HEK293 (cell line): ENCODE measurements around the gene EPHA2.
A peak's percentile ranks its signal among the peaks of the same experiment; 100 is the strongest.
"Not testable (repeated sequence)": the region's sequence is repeated elsewhere in the genome, so short reads cannot be mapped to it uniquely, and the experiment has no call there.

ENCODE experiments used
- CTCF ChIA-PET: fragments of 350-600 bp; formaldehyde crosslinking; extraction: SDS; loops from one replicate; lab custom pipeline; 2021; ENCODE audit warnings: antibody characterized with exemption; lab: Yijun Ruan, JAX
- POLR2A ChIA-PET: fragments of 300-600 bp; formaldehyde crosslinking; extraction: SDS; loops from one replicate; lab custom pipeline; 2020; ENCODE audit warnings: antibody characterized with exemption, inconsistent platforms; lab: Yijun Ruan, JAX
- H3K27ac ChIP-seq: fragments of 200-500 bp; sonication (Bioruptor generic); 2 replicates; pipeline ENCODE4 v1.5.1; 2014; ENCODE audit warnings: low read depth, low read length, control low read depth, inconsistent platforms; ENCODE audit errors: extremely low read depth
- H3K36me3 ChIP-seq, 2 experiments: fragments of 200-500 bp in 1 of 2; sonication (Bioruptor generic) in 1 of 2; 1 replicate in 1 of 2; 2 replicates in 1 of 2; pipeline ENCODE4 v1.5.1; 2014 to 2017; ENCODE audit warnings: inconsistent platforms in 2 of 2, low read length in 2 of 2; ENCODE audit not compliant: control insufficient read depth in 2 of 2, insufficient read depth in 1 of 2
- H3K4me1 ChIP-seq: fragments of 200-500 bp; sonication (Bioruptor generic); 2 replicates; pipeline ENCODE4 v1.5.1; 2014; ENCODE audit warnings: mild to moderate bottlenecking, low read length, inconsistent platforms; ENCODE audit not compliant: control insufficient read depth, insufficient read depth
- H3K4me3 ChIP-seq: 2 replicates; pipeline ENCODE4 v1.5.1; 2011; ENCODE audit warnings: low read depth, mild to moderate bottlenecking, control low read depth, low read length, moderate library complexity
- H3K9me3 ChIP-seq: fragments of 200-500 bp; sonication (Bioruptor generic); 2 replicates; pipeline ENCODE4 v1.5.1; 2014; ENCODE audit warnings: low read depth, low read length, inconsistent platforms; ENCODE audit not compliant: control insufficient read depth, insufficient read depth
- ZEB2 ChIP-seq: fragments of 450-650 bp; formaldehyde crosslinking; IDR thresholded peaks from 2 replicates; pipeline ENCODE4 v1.5.1; 2016; ENCODE audit warnings: missing biosample characterization, missing genetic modification characterization
- ZNF121 ChIP-seq: fragments of 450-650 bp; formaldehyde crosslinking; IDR thresholded peaks from 2 replicates; pipeline ENCODE4 v1.5.1; 2016; ENCODE audit warnings: missing biosample characterization, missing genetic modification characterization
- ZNF266 ChIP-seq: fragments of 450-650 bp; formaldehyde crosslinking; IDR thresholded peaks from 2 replicates; pipeline ENCODE4 v1.5.1; 2016; ENCODE audit warnings: missing biosample characterization, missing genetic modification characterization, low read depth
- ZNF335 ChIP-seq: fragments of 450-650 bp; formaldehyde crosslinking; conservative IDR thresholded peaks from 2 replicates; pipeline ENCODE4 v1.5.1; 2016; ENCODE audit warnings: missing biosample characterization, missing genetic modification characterization
- ZNF366 ChIP-seq: fragments of 450-650 bp; formaldehyde crosslinking; conservative IDR thresholded peaks from 2 replicates; pipeline ENCODE4 v1.5.1; 2016; ENCODE audit warnings: missing biosample characterization, missing genetic modification characterization
- ZNF549 ChIP-seq: fragments of 450-650 bp; IDR thresholded peaks from 2 replicates; pipeline ENCODE4 v1.5.1; 2018; ENCODE audit warnings: missing biosample characterization, missing genetic modification characterization, mild to moderate bottlenecking, inconsistent platforms, moderate library complexity
- TF ChIP-seq, protein P1 (sequence below): fragments of 450-650 bp; formaldehyde crosslinking; IDR thresholded peaks from 2 replicates; pipeline ENCODE4 v1.5.1; 2016; ENCODE audit warnings: missing biosample characterization, missing genetic modification characterization
- TF ChIP-seq, protein P2 (sequence below): fragments of 450-650 bp; formaldehyde crosslinking; IDR thresholded peaks from 2 replicates; pipeline ENCODE4 v1.5.1; 2017; ENCODE audit warnings: missing biosample characterization, mild to moderate bottlenecking, missing genetic modification characterization, moderate library complexity
- TF ChIP-seq, protein P3 (sequence below): fragments of 450-650 bp; formaldehyde crosslinking; IDR thresholded peaks from 2 replicates; pipeline ENCODE4 v1.5.1; 2016; ENCODE audit warnings: missing biosample characterization, missing genetic modification characterization

EPHA2 gene

DNA sequence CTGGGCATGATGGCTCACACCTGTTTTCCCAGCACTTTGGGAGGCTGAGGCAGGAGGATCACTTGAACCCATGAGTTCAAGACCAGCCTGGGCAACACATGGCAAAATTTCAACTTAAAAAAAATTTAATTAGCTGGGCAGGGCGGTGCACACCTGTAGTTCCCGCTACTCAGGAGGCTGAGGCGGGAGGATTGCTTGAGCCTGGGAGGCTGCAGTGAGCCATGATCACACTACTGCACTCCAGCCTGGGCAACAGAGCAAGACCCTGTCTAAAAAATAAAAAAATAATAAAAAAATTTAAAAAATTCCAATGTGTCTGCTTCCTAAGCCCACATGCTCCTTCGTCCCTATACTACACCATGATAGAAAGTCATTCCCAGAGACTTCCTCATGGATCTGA is 40.3 kb upstream of the EPHA2 start:
- not testable (repeated sequence) for H3K27ac ChIP-seq
- TF ChIP-seq ZNF121 (tag by site-specific recombination), result 0 out of 2 replicates have a peak, but pooled peaks have one; percentile 34
- TF ChIP-seq, all 188 proteins: peak for 1; not testable (repeated sequence) for 187
- H3K36me3 ChIP-seq, H3K4me3 ChIP-seq, H3K4me1 ChIP-seq, POLR2A ChIA-PET, H3K9me3 ChIP-seq: not testable (repeated sequence)
- CTCF ChIA-PET, result interaction anchor here (0.7 to 1.4 kb wide), 3 partner anchors 8 to 117 kb away, joined by 4 to 6 read pairs (median 4); no protein-coding TSS in a partner anchor

DNA sequence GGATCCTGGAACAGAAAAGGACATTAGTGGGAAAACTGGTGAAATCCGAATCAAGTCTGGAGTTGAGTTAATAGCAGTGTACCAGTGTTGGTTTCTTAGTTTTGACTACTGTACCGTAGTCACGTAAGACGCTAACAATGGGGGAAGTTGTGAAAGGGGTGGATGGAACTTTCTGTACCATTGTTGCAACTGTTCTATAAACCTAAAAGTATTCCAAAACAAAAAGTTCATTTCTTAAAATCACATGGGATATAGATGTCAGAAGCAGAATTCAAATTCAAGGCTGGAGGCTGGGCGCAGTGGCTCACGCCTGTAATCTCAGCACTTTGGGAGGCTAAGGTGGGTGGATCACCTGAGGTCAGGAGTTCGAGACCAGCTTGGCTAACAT is 39.6 kb upstream of the EPHA2 start:
- CTCF ChIA-PET, result interaction anchor here (1.4 kb wide), 1 partner anchor 9 kb away, joined by 4 read pairs; no protein-coding TSS in a partner anchor

GRCh38 chr1:16191916-16192546 is 36.2 kb upstream of the EPHA2 start:
- Histone ChIP-seq H3K4me3 (no peak overlapping the region), H3K27ac (no peak overlapping the region), H3K9me3 (no peaks in the 10 kb centered on the region), H3K4me1 (no peaks in the 10 kb centered on the region), H3K36me3 (no peaks in the 10 kb centered on the region)
- ChIA-PET CTCF (interaction anchor here (0.6 to 15.1 kb wide), 3 partner anchors 95 to 119 kb away, joined by 3 to 427 read pairs (median 3); no protein-coding TSS in a partner anchor), POLR2A (no interaction called here)
- TF ChIP-seq ZNF335 (peak; percentile 59), ZEB2 (tag by site-specific recombination) (no peak)
- TF ChIP-seq, protein P1, sequence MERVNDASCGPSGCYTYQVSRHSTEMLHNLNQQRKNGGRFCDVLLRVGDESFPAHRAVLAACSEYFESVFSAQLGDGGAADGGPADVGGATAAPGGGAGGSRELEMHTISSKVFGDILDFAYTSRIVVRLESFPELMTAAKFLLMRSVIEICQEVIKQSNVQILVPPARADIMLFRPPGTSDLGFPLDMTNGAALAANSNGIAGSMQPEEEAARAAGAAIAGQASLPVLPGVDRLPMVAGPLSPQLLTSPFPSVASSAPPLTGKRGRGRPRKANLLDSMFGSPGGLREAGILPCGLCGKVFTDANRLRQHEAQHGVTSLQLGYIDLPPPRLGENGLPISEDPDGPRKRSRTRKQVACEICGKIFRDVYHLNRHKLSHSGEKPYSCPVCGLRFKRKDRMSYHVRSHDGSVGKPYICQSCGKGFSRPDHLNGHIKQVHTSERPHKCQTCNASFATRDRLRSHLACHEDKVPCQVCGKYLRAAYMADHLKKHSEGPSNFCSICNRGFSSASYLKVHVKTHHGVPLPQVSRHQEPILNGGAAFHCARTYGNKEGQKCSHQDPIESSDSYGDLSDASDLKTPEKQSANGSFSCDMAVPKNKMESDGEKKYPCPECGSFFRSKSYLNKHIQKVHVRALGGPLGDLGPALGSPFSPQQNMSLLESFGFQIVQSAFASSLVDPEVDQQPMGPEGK (tag by site-specific recombination), result peak; percentile 38; the same call in 1 of the 2 replicates
- TF ChIP-seq, protein P2, sequence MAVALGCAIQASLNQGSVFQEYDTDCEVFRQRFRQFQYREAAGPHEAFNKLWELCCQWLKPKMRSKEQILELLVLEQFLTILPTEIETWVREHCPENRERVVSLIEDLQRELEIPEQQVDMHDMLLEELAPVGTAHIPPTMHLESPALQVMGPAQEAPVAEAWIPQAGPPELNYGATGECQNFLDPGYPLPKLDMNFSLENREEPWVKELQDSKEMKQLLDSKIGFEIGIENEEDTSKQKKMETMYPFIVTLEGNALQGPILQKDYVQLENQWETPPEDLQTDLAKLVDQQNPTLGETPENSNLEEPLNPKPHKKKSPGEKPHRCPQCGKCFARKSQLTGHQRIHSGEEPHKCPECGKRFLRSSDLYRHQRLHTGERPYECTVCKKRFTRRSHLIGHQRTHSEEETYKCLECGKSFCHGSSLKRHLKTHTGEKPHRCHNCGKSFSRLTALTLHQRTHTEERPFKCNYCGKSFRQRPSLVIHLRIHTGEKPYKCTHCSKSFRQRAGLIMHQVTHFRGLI (tag by site-specific recombination), result no peak

More for the DNA sequence above, 39.6 kb upstream of the EPHA2 start:
- TF ChIP-seq, protein P3, sequence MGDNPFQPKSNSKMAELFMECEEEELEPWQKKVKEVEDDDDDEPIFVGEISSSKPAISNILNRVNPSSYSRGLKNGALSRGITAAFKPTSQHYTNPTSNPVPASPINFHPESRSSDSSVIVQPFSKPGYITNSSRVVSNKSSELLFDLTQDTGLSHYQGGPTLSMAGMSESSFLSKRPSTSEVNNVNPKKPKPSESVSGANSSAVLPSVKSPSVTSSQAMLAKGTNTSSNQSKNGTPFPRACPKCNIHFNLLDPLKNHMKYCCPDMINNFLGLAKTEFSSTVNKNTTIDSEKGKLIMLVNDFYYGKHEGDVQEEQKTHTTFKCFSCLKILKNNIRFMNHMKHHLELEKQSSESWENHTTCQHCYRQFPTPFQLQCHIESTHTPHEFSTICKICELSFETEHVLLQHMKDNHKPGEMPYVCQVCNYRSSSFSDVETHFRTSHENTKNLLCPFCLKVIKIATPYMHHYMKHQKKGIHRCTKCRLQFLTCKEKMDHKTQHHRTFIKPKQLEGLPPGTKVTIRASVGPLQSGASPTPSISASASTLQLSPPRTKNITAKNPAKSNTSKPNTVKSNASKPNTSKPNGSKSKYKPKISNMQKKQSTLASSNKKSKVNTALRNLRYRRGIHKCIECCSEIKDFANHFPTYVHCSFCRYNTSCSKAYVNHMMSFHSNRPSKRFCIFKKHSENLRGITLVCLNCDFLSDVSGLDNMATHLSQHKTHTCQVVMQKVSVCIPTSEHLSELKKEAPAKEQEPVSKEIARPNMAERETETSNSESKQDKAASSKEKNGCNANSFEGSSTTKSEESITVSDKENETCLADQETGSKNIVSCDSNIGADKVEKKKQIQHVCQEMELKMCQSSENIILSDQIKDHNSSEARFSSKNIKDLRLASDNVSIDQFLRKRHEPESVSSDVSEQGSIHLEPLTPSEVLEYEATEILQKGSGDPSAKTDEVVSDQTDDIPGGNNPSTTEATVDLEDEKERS, result no peak
- POLR2A ChIA-PET, result no interaction called here
- Histone ChIP-seq H3K27ac (no peak overlapping the region), H3K4me3 (no peak overlapping the region), H3K4me1 (no peaks in the 10 kb centered on the region), H3K9me3 (no peaks in the 10 kb centered on the region), H3K36me3 (no peaks in the 10 kb centered on the region)

GRCh38 chr1:16191309-16191708 is 35.4 kb upstream of the EPHA2 start:
- no peaks in the 10 kb centered on the region for H3K36me3 ChIP-seq
- no peak overlapping the region for H3K27ac ChIP-seq
- H3K4me3 ChIP-seq, result no peak overlapping the region
- no peaks in the 10 kb centered on the region for H3K4me1 ChIP-seq
- ChIA-PET POLR2A (interaction anchor here (1.2 kb wide), 1 partner anchor 13 kb away, joined by 3 read pairs; no protein-coding TSS in a partner anchor), CTCF (interaction anchor here (0.5 to 15.1 kb wide), 5 partner anchors 44 to 162 kb away, joined by 3 to 427 read pairs (median 4); partner anchors contain the start of gene FAM131C)
- H3K9me3 ChIP-seq, result no peaks in the 10 kb centered on the region
- TF ChIP-seq ZNF366 (peak; percentile 46), ZNF549 (no peak), ZNF266 (tag by site-specific recombination) (no peak)
- TF ChIP-seq, all 188 proteins: peak for 1
